GM18519 (cell line): ENCODE results near the gene AMPD2.

Source experiments
- ATAC-seq: cut with Tn5 transposase; IDR thresholded peaks from one replicate; pipeline ENCODE4 v1.9.1; 2021; ENCODE audit warnings: mild to moderate bottlenecking, moderate library complexity; ENCODE audit not compliant: unreplicated experiment, low FRiP score

Gene AMPD2

GRCh38 chr1:109619576-109620400 lies at the start of gene AMPD2, which contains the start of gene GNAT2:
TSS of gene AMPD2 (plus strand) at chr1:109619837. CDS start at chr1:109621176, 1,339 bp downstream.
TSS of gene GNAT2 (minus strand) at chr1:109619616. CDS start at chr1:109612870, 6,746 bp downstream.
- ATAC-seq, result no peak

- no peak for ATAC-seq
Observed at GRCh38 chr1:109570414-109570813, 49.2 kb upstream of the AMPD2 start.

GRCh38 chr1:109573785-109574184 lies 45.9 kb upstream of the AMPD2 start:
- no peak for ATAC-seq

- ATAC-seq, result no peak
Observed at GRCh38 chr1:109578947-109579443, 40.6 kb upstream of the AMPD2 start.

GRCh38 chr1:109579491-109579890 lies 40.1 kb upstream of the AMPD2 start:
- ATAC-seq, result no peak

- no peak for ATAC-seq
Observed at GRCh38 chr1:109582021-109582420, 37.6 kb upstream of the AMPD2 start.

GRCh38 chr1:109584766-109585165 lies 34.9 kb upstream of the AMPD2 start:
- no peak for ATAC-seq

- no peak for ATAC-seq
Observed at GRCh38 chr1:109586055-109586454, 33.6 kb upstream of the AMPD2 start.

GRCh38 chr1:109589177-109589576 lies 30.5 kb upstream of the AMPD2 start:
- ATAC-seq, result no peak

GRCh38 chr1:109589679-109590078 lies 30.0 kb upstream of the AMPD2 start:
- no peak for ATAC-seq

- ATAC-seq, result no peak
Observed at GRCh38 chr1:109592916-109593315, 26.7 kb upstream of the AMPD2 start.

- ATAC-seq, result no peak
Observed at GRCh38 chr1:109595531-109595930, 24.1 kb upstream of the AMPD2 start.

GRCh38 chr1:109598156-109598555 lies 21.5 kb upstream of the AMPD2 start:
- no peak for ATAC-seq

- ATAC-seq, result no peak
Observed at GRCh38 chr1:109598655-109599054, 21.0 kb upstream of the AMPD2 start.

- no peak for ATAC-seq
Observed at GRCh38 chr1:109603229-109603628, 16.4 kb upstream of the AMPD2 start.

- ATAC-seq, result no peak
Observed at GRCh38 chr1:109605381-109605780, 14.3 kb upstream of the AMPD2 start.

GRCh38 chr1:109609881-109610280 lies 9.8 kb upstream of the AMPD2 start:
- ATAC-seq, result no peak

GRCh38 chr1:109610609-109611307 lies 8.9 kb upstream of the AMPD2 start:
- ATAC-seq, result no peak

- no peak for ATAC-seq
Observed at GRCh38 chr1:109611308-109611990, 8.2 kb upstream of the AMPD2 start.

GRCh38 chr1:109613361-109614147 lies 6.1 kb upstream of the AMPD2 start:
- ATAC-seq, result no peak
